Neural cell (in vitro differentiated cells): ENCODE results near the gene KRTAP10-6. TPM values are rescaled to one million over a fixed set of nuclear protein-coding genes. Genes with fewer than 3 reads are reported as not detected.
"Not testable (repeated sequence)": the region's sequence is repeated elsewhere in the genome, so short reads cannot be mapped to it uniquely, and the experiment has no call there.

Source experiments
- H2AFZ ChIP-seq: fragments of 200-600, 300-800 bp; sonication (generic), shearing (Covaris generic); 2 replicates; pipeline ENCODE4 v1.6.0; 2014; ENCODE audit warnings: low read depth, mild to moderate bottlenecking, antibody characterized with exemption, low read length, moderate library complexity
- H3F3A ChIP-seq: fragments of 200-600 bp; shearing (Covaris generic); 2 replicates; pipeline ENCODE4 v1.6.1; 2016; ENCODE audit warnings: mild to moderate bottlenecking, moderate library complexity, mixed read lengths, antibody characterized with exemption, low read length; ENCODE audit not compliant: insufficient read depth, poor library complexity, severe bottlenecking
- H3K27ac ChIP-seq: fragments of 200-600, 300-800 bp; sonication (generic), shearing (Covaris generic); 2 replicates; pipeline ENCODE4 v1.5.1; 2014; ENCODE audit warnings: mild to moderate bottlenecking, low read length, moderate library complexity
- H3K27me3 ChIP-seq: fragments of 300-800, 200-600 bp; sonication (generic), shearing (Covaris generic); 2 replicates; pipeline ENCODE4 v1.6.0; 2014; ENCODE audit warnings: mild to moderate bottlenecking, low read depth, low read length, moderate library complexity; ENCODE audit not compliant: insufficient read depth
- H3K36me3 ChIP-seq: fragments of 300-800, 200-600 bp; sonication (generic), shearing (Covaris generic); 2 replicates; pipeline ENCODE4 v1.5.1; 2014; ENCODE audit warnings: mild to moderate bottlenecking, antibody characterized with exemption, low read length, moderate library complexity; ENCODE audit not compliant: insufficient read depth
- H3K4me2 ChIP-seq: fragments of 300-800, 200-600 bp; sonication (generic), shearing (Covaris generic); 2 replicates; pipeline ENCODE4 v1.6.0; 2014; ENCODE audit warnings: mild to moderate bottlenecking, low read length
- H3K4me3 ChIP-seq: fragments of 300-800, 200-600 bp; sonication (generic), shearing (Covaris generic); 2 replicates; pipeline ENCODE4 v1.5.1; 2014; ENCODE audit warnings: mild to moderate bottlenecking, low read length, moderate library complexity
- H3K79me2 ChIP-seq: fragments of 200-600 bp; shearing (Covaris generic); replicated peaks from 2 replicates; pipeline ENCODE4 v1.6.0; 2014; ENCODE audit warnings: mild to moderate bottlenecking, low read length, moderate library complexity; ENCODE audit not compliant: insufficient read depth
- H3K9ac ChIP-seq: fragments of 300-800, 200-600 bp; sonication (generic), shearing (Covaris generic); 2 replicates; pipeline ENCODE4 v1.6.1; 2016; ENCODE audit warnings: mild to moderate bottlenecking, low read length, mixed read lengths
- H3K9me2 ChIP-seq: fragments of 200-600 bp; shearing (Covaris generic); 2 replicates; pipeline ENCODE4 v1.6.1; 2016; ENCODE audit warnings: mild to moderate bottlenecking, low read length, mixed read lengths; ENCODE audit not compliant: insufficient read depth
- H3K9me3 ChIP-seq: fragments of 200-600, 300-800 bp; sonication (generic), shearing (Covaris generic); 2 replicates; pipeline ENCODE4 v1.6.1; 2016; ENCODE audit warnings: mild to moderate bottlenecking, mixed run types, low read length, moderate library complexity, mixed read lengths
- H4K20me1 ChIP-seq: fragments of 200-600 bp; shearing (Covaris generic); 2 replicates; pipeline ENCODE4 v1.6.1; 2016; ENCODE audit warnings: mild to moderate bottlenecking, mixed run types; ENCODE audit not compliant: insufficient read depth
- EP300 ChIP-seq: fragments of 450-650 bp; conservative IDR thresholded peaks from 2 replicates; pipeline ENCODE4 v1.6.1; 2014; ENCODE audit warnings: antibody characterized with exemption, mild to moderate bottlenecking, moderate library complexity; ENCODE audit not compliant: poor library complexity, severe bottlenecking
- EZH2 ChIP-seq: fragments of 200-600, 300-800 bp; shearing (Covaris generic), sonication (generic); IDR thresholded peaks from 2 replicates; pipeline ENCODE4 v1.6.1; 2014; ENCODE audit warnings: antibody characterized with exemption, low read length, borderline replicate concordance, mild to moderate bottlenecking; ENCODE audit not compliant: insufficient read depth, poor library complexity, severe bottlenecking
- MXI1 ChIP-seq: fragments of 450-650 bp; conservative IDR thresholded peaks from 2 replicates; pipeline ENCODE4 v1.6.1; 2014; ENCODE audit warnings: antibody characterized with exemption, mild to moderate bottlenecking; ENCODE audit not compliant: poor library complexity, severe bottlenecking
- POLR2AphosphoS5 ChIP-seq: IDR thresholded peaks from 2 replicates; pipeline ENCODE4 v1.6.1; 2012
- RAD21 ChIP-seq: fragments of 450-650 bp; conservative IDR thresholded peaks from 2 replicates; pipeline ENCODE4 v1.6.1; 2014; ENCODE audit warnings: antibody characterized with exemption, mild to moderate bottlenecking, moderate library complexity
- SMC3 ChIP-seq: fragments of 450-650 bp; conservative IDR thresholded peaks from 2 replicates; pipeline ENCODE4 v1.6.1; 2014; ENCODE audit warnings: antibody characterized with exemption, mild to moderate bottlenecking, moderate library complexity; ENCODE audit not compliant: poor library complexity
- TAF1 ChIP-seq: IDR thresholded peaks from 2 replicates; pipeline ENCODE4 v1.6.1; 2012; ENCODE audit warnings: low read depth
- polyA plus RNA-seq: library from polyadenylated mRNA; depleted of rRNA; stranded (reverse); fragments of >200 nt; gene quantifications from 2 replicates; pipeline ENCODE4 v1.2.3, GENCODE V29; 2014
- TF ChIP-seq, protein P1 (sequence below): fragments of 450-650 bp; IDR thresholded peaks from 2 replicates; pipeline ENCODE4 v1.5.1; 2014; ENCODE audit warnings: antibody characterized with exemption, mild to moderate bottlenecking, moderate library complexity; ENCODE audit not compliant: poor library complexity, severe bottlenecking
- TF ChIP-seq, protein P2 (sequence below): IDR thresholded peaks from 2 replicates; pipeline ENCODE4 v1.6.1; 2012; ENCODE audit warnings: borderline replicate concordance

Gene KRTAP10-6
- polyA plus RNA-seq, 1 donor from 2014 or later, result not detected

DNA sequence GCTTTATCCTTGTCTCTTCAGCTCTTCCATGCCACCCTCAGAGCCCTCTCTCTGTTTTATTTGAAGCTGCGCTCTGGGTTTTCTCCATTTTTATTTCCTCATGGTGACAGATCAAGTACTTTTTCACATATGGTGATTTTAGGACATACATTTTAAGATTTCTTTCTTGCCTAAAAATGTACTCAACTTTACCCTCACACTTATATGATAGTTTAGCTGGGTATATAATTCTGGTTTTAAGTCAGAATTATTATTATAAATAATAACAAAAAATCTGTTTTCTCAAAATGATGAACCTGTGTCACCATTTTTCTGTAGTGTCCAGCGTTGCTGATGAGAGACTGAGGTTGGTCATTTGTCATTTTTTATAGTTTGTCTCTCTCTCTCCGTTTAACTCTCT lies 11.1 kb downstream of the KRTAP10-6 start:
- Histone ChIP-seq H3K36me3 (no peaks in the 10 kb centered on the region), H3K9ac (no peak overlapping the region), H3K9me2 (no peaks in the 10 kb centered on the region), H3K27ac (no peak overlapping the region), H3F3A (no peaks in the 10 kb centered on the region), H4K20me1 (no peaks in the 10 kb centered on the region), H3K27me3 (no peaks in the 10 kb centered on the region), H3K79me2 (no peaks in the 10 kb centered on the region), H3K4me2 (no peak overlapping the region), H2AFZ (no peak overlapping the region), H3K4me3 (no peak overlapping the region), H3K9me3 (no peaks in the 10 kb centered on the region)
- TF ChIP-seq RAD21 (no peak), SMC3 (no peak), EZH2 (no peak), TAF1 (no peak), EP300 (no peak), POLR2AphosphoS5 (no peak), MXI1 (no peak)
- TF ChIP-seq, protein P1, sequence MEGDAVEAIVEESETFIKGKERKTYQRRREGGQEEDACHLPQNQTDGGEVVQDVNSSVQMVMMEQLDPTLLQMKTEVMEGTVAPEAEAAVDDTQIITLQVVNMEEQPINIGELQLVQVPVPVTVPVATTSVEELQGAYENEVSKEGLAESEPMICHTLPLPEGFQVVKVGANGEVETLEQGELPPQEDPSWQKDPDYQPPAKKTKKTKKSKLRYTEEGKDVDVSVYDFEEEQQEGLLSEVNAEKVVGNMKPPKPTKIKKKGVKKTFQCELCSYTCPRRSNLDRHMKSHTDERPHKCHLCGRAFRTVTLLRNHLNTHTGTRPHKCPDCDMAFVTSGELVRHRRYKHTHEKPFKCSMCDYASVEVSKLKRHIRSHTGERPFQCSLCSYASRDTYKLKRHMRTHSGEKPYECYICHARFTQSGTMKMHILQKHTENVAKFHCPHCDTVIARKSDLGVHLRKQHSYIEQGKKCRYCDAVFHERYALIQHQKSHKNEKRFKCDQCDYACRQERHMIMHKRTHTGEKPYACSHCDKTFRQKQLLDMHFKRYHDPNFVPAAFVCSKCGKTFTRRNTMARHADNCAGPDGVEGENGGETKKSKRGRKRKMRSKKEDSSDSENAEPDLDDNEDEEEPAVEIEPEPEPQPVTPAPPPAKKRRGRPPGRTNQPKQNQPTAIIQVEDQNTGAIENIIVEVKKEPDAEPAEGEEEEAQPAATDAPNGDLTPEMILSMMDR, result no peak
- TF ChIP-seq, protein P2, sequence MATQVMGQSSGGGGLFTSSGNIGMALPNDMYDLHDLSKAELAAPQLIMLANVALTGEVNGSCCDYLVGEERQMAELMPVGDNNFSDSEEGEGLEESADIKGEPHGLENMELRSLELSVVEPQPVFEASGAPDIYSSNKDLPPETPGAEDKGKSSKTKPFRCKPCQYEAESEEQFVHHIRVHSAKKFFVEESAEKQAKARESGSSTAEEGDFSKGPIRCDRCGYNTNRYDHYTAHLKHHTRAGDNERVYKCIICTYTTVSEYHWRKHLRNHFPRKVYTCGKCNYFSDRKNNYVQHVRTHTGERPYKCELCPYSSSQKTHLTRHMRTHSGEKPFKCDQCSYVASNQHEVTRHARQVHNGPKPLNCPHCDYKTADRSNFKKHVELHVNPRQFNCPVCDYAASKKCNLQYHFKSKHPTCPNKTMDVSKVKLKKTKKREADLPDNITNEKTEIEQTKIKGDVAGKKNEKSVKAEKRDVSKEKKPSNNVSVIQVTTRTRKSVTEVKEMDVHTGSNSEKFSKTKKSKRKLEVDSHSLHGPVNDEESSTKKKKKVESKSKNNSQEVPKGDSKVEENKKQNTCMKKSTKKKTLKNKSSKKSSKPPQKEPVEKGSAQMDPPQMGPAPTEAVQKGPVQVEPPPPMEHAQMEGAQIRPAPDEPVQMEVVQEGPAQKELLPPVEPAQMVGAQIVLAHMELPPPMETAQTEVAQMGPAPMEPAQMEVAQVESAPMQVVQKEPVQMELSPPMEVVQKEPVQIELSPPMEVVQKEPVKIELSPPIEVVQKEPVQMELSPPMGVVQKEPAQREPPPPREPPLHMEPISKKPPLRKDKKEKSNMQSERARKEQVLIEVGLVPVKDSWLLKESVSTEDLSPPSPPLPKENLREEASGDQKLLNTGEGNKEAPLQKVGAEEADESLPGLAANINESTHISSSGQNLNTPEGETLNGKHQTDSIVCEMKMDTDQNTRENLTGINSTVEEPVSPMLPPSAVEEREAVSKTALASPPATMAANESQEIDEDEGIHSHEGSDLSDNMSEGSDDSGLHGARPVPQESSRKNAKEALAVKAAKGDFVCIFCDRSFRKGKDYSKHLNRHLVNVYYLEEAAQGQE, result no peak

DNA sequence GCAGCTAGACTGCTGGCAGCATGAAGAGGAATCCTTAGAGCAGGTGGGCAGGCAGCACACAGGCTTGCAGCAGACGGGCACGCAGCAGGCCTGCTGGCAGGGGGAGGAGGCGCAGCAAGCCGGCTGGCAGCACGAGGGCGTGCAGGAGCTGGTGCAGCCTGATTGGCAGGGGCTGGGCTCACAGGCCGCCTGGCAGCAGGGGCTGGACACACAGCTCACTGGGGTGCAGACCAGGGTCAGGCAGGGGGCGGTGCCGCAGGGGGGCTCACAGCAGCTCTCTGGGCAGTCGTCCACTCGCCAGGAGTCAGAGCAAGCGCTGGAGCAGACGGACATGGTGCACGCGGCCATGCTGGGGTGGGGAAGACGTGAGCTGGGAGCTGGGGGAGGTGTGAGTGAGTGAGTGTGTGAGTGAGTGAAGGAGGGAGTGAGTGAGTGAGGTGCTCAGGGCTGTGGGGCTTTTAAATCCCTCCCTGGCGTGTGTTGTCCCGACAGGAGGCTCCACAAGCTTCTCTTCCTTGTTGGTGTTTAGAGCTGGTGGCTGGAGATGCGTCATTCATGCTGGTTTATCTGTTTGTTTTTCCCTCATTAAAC lies 12.0 kb downstream of the KRTAP10-6 start, which contains the start of gene KRTAP10-5:
KRTAP10-5 (minus strand) TSS at position 374 of the 591 bp plus-strand sequence; CDS start at position 348, 26 bp downstream.
- not testable (repeated sequence) for H3K27me3 ChIP-seq, H3K4me3 ChIP-seq, H3K79me2 ChIP-seq, H4K20me1 ChIP-seq, H3K9me2 ChIP-seq, H3K27ac ChIP-seq, H3F3A ChIP-seq, H3K9me3 ChIP-seq, H3K36me3 ChIP-seq, H3K4me2 ChIP-seq, H3K9ac ChIP-seq, H2AFZ ChIP-seq

DNA sequence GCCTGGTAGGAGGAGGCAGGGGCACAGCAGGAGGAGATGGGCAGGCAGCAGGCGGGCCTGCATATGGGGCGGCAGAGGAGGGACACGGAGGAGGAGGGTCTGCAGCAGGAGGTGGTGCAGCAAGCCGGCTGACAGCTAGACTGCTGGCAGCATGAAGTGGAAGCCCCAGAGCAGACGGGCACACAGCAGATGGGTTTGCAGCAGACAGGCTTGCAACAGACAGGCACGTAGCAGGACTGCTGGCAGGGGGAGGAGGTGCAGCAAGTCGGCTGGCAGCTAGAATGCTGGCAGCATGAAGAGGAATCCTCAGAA lies 12.5 kb downstream of the KRTAP10-6 start:
- Histone ChIP-seq H3F3A (no peaks in the 10 kb centered on the region), H3K9me3 (no peaks in the 10 kb centered on the region), H3K79me2 (no peaks in the 10 kb centered on the region), H3K9me2 (no peaks in the 10 kb centered on the region), H3K9ac (no peak overlapping the region), H2AFZ (no peak overlapping the region), H4K20me1 (no peaks in the 10 kb centered on the region), H3K4me3 (no peak overlapping the region), H3K27me3 (no peaks in the 10 kb centered on the region), H3K27ac (no peak overlapping the region), H3K36me3 (no peaks in the 10 kb centered on the region), H3K4me2 (no peak overlapping the region)
- TF ChIP-seq SMC3 (no peak), POLR2AphosphoS5 (no peak), MXI1 (no peak), TAF1 (no peak), EZH2 (no peak), RAD21 (no peak), EP300 (no peak)
- TF ChIP-seq, protein P2, result no peak
- TF ChIP-seq, protein P1, result no peak
